Stimulated activated CD4-positive, alpha-beta T cell treated with anti-CD3 and anti-CD28 coated beads, Interleukin-15, amount 100 ng/mL, for 24 hours (primary cell): Measurements from ENCODE around the gene SLFN12.
"Not testable (repeated sequence)": the region's sequence is repeated elsewhere in the genome, so short reads cannot be mapped to it uniquely, and the experiment has no call there.

Experiments used
- DNase-seq: peaks from one replicate; pipeline ENCODE4 v3.0.0-alpha.2; 2020

The SLFN12 gene

DNA sequence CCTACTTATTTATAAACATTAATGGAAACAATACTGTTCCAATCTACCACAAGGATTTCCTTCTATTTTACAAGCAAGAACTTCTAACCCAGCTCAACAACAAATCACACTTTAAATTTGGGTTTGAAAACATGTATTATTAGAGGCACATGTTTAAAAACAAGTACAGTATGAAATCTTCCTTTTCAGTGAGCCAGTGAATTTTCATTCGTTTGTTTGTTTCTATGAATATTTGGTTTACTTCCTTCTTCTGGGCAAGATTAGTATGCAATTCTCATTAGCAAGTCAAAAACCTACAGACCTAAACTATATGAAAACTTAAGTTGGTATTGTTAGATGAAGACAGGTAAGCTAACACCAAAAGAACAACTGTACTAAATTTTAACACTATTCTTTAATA, 25.7 kb downstream of the SLFN12 start:
- DNase-seq = no peak

DNA sequence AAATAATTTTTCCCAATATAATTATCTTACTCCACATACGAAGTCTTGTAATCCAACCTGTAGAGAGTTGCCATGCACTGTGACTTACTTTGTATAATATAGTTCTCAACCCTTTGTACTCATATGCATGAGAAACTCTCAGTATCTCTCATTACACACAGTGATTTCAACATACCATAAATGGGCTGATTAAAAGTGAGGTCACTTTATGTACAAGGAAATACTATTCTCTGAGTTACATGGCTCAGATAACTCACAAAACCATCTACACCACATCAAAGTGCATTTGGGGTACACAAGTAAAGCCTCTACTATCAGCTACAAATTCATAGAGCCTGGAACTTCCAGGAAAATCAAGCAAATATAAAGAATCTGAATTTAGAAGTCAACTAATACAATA, 27.9 kb downstream of the SLFN12 start:
- no peak for DNase-seq

DNA sequence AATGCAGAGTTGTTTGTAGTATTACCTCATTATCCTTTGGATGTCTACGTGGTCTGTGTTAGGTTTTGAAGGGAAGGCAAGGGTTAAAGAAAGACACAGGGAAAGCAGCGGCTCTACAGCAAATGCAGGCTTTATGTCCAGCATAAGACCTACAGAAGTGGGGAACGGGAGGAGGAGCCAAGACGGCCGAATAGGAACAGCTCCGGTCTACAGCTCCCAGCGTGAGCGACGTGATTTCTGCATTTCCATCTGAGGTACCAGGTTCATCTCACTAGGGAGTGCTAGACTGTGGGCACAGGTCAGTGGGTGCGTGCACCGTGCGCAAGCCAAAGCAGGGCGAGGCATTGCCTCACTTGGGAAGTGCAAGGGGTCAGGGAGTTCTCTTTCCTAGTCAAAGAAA, 38.5 kb downstream of the SLFN12 start:
- DNase-seq = not testable (repeated sequence)

DNA sequence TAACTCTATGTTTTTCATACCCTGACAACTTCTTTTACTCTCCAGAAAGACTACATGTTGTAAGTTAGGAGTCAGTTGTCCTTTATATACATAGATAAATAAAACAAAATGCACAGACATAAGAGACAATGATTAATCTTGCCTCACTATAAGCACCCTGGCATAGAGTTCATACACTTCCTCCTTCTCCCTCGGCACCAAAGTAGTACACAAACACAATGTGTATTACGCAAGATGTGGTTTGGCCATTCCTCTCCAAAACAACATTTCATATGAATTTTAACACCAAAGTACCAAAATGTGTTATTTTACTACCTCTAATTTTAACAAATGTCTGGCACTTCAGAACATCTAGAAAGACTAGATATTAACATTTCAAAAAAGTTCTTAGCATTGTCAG, 41.6 kb downstream of the SLFN12 start:
- DNase-seq = no peak

DNA sequence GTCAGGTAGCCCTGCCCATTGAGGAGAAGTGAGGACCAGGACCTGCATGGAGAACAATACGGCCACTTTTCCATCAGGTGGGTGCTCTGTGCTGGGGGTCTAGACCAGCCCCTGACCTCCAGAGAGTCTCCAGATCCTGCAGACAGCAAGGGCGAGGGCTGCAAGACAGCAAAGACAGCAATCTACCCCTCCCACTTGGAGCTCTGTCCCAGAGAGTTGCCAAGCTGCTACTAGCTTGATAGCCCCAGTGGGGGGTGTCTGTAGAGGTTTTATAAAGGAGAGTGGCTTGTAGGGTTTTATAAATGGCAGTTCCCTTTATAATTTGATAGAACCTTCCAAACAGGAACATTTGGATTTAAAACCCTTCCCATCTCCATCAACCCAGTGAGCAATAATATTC, 42.1 kb downstream of the SLFN12 start:
- no peak for DNase-seq

DNA sequence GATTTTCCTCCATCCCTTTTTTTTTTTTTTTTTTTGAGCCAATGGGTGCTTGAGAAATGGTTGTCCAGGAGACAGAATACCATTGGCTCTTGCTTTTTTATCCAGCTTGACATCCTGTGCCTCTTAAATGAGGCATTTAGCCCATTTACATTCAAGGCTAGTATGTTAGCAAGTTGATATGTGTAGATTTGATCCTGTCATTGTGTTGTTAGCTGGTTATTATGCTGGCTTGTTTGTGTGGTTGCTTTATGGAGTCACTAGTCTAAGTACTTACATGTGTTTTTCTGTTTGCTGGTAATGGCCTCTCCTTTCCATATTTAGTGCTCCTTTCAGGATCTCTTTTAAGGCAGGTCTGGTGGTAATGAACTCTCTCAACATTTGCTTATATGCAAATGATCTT, 44.8 kb downstream of the SLFN12 start:
- no peak for DNase-seq

DNA sequence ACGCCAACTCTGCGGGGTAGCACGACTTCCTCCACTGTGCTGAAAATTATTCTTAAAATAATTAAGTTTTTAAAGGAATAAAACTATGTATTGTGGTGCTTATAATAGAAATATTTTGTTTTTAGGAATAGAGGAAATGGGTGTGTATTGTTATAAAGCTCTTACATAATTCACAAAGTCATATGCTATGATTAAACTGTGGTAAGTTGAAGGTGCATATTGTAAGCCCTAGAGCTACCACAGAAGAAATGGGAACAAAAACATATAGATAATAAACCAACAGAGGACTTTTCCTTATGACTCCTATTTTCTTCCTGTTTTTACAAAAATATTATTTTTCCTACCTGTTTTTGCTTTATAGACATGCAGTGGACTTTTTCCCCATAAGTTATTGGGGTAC, 54.6 kb downstream of the SLFN12 start:
- no peak for DNase-seq

DNA sequence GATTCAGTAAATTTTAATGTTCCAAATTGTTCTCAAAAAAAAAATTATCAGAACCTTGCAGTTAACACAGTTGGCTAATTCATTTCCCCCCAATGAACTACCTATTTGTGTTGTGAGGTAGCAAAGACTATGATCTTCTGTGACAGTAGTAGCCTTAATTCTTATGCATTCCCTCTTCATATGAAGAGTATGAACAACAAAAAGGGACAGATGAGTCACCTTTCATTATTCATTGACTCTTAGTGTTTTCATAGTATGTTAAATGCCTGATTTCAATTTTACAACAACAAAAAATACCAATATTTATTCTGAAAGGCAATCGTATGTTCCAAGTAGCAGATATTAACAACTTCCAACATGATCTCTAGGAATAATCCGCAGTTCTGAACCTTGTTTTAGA, 55.2 kb downstream of the SLFN12 start:
- no peak for DNase-seq

DNA sequence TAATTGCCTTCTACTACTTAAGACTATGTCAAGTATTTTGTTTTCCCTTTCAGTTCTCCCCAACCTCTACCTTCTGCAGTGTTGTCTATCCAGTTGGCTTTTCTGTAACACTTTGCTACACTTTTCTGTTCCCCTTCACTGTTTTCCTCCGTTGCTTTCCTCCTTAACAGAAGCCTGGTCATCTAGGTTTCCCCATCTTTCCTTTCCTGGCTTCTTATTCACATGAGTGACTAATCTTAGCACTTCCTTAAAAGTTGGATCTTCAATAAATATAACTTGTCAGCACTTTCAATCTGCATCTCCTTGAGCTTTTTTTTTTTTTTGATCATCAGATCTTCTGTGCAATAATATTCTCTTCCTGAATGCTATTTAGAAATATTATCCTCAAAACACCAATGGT, 56.1 kb downstream of the SLFN12 start:
- DNase-seq = no peak

DNA sequence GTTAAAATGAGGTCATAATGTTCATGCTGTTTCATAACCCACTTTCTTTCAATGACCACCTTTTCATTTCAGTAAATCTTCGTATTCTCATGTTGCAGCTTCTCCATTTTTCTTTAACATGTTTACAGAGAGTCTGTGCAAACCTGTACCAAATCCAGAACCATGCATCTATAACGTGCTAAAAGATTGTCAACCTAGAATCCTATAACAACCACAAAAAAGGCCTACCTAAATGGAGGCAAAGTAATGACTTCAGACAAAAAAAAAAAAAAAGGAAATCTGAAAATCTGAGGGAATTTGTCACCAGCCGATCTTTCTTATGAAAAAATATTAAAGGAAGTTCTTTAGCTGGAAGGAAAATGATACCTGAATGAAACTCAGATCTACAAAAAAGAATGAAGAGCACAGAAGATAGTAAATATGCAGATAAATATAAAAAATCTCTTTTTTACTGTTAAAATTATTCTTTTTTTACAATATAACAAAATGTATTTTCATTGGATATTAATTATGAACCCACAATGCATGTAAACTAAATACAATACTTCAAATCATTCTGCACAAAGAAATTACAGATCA, 57.4 kb downstream of the SLFN12 start:
- DNase-seq = no peak

DNA sequence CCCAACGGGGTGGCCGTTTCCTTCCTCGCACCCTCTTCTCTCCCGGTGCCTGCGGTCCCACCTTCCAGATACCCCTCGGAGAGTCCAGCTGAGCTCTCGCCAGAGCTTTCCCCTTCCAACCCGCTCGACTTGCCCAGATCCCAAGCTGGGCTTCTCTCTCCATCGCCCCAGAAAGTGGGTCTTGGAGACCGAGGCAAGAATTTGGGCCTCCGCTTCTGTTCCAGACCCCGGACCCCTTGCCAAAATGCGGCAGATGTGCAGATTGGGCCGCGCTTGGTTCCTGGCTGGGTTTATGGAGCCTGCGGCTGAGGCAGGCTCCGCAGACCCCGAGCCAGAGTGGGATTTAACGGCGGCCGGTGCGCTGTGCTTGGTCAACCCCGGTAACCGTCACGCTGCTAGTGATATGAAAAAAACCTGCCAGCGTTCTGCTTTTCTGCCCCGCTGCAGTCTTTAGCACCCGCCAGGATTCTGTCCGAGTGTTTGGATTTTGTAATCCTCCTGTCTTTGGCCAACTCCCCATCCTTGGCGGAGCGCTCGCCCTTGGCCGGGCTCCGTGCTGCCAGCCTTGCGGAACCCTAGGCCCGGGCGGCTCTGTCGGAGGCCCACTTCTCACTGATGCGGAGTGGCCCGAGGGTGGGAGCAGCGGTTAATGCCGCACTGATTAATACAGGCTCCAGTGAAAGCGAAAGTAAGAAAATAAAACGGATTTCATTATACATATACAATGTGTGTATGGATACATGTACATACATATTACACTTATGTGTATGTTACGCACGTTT, 58.1 kb downstream of the SLFN12 start:
- peak; percentile 67 for DNase-seq

DNA sequence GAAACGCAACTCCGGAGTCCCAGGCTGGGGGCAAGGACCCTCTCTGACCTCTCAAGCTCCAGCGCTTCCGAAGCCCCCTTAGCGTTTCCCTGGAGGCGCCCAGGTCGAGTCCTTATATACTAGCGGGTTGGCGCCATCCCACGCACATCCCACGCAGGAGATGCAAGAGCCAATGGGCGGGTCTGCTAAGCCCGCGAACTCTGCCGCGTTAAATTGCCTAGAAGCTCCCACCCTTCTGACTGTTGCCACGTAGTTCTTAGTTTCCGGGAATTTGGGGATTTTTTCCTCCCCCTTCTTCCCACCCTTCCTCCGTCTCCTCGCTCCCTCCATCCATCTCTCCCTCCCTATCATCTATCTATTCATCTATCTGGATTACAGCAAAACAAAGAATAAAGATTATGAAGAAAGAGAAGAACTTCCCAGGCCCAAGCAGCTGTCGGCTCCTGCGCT, 58.7 kb downstream of the SLFN12 start, which contains the start of gene SLFN11:
Gene SLFN11, minus strand, starts transcription at position 88 of the 450 bp plus-strand sequence. CDS start 9,814 bp downstream, outside the sequence.
- peak; percentile 93 for DNase-seq

DNA sequence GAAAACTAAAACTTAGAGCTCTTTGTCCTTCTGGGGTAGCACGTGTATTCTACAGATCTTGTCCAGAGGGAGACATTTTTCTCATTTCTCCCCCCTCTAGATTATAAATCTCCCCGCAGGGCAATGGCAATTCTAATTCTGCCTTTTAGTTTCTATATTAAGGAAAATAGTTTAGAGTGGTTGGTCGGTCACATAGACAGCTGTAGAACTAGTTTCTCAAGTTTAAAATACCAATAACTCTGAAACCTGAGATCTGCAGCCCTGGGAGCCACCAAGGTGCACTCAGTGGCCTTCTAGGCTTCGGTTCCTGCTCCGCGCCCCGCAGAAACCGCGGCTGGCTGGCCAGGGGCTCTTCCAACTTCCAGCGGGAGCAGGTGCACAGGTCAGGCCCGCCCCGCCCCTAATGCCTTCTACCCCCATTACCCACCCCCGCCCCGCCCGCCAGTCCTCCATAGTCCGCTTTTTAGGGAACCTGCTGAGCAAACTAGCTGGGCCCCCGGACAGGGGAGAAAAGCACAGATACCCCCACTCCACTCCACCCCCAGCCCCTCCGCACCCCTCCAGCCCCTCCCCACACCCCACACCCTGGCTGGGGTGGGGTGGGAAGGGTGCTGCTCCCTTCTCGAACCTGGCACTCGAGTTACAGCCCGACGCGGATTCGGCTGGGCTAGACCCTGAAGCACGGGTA, 59.3 kb downstream of the SLFN12 start:
- peak; percentile 49 for DNase-seq

DNA sequence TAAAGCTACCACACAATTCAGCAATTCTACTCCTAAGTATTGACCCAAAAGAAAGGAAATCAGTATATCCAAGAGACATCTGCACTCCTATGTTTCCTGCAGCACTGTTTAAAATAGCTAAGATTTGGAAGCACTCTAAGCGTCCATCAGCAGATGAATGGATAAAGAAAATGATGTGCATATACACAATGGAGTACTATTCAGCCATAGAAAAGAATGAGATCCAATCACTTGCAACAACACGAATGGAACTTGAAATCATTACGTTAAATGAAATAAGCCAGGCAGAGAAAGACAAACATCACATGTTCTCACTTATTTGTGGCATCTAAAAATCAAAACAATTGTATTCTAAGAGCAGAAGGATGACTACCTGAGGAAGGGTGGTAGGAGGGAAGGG, 60.4 kb downstream of the SLFN12 start:
- no peak for DNase-seq

DNA sequence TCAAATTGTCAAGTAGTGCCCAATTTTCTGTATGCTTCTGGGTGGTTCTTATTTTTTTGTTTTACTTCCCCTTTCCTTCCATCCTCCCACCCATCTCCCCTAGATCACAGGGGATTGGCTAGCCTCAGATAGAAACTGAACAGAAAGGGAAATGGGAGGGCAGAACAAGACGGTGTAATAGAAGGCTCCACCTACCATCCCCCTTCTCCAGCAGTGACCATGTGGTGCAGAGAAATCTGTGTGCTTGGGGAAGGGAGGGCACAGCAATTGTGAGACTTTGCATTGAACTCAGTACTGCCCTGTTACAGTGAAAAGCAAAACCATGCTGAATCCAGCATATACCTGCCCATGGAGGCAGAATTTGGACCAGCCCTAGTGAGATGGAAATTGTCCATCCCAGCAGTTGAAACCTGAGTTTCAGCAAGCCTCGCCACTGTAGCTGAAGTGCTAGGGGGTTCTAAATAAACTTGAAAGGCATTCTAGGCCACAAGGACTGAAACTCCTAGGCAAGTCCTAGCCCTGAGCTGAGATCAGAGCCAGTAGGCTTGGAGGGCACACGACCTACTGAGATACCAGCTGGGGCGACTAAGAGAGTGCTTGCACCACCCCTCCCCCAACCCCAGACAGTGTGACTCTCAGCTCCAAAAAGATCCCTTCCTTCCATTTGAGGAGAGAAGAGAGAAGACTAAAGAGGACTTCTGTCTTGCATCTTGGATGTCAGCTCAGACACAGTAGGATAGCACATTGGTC, 64.0 kb downstream of the SLFN12 start:
- no peak for DNase-seq

DNA sequence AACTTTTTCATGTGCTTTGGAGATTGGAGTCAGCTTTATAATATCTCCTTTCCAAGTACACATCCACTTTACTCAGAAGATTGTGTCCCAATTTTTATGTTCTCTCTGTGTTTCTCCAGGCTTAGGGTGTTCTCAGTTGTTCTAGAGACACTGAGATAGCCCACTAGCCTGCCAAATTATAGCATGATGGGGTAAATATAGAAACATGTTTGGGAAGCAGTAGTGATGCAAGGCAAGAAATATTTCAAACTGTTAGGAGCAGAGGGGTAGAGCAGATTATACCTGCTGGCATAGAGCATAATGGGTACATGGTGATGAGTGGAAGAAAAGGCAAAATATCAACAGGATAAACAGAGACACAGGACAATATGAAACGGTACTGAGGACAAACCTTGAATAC, 71.3 kb downstream of the SLFN12 start:
- DNase-seq = no peak
